GM12878 (cell line): ENCODE results near the gene CBLB. TPM values are rescaled to one million over a fixed set of nuclear protein-coding genes. Genes with fewer than 3 reads are reported as not detected.

ENCODE experiments used
- ATAC-seq: fragments of 200-7000 bp; cut with Tn5 transposase; 3 replicates; pipeline ENCODE4 v1.9.1; 2020; ENCODE audit warnings: mild to moderate bottlenecking, moderate library complexity
- BruUV-seq: library from RNA; stranded (reverse); fragments of 400-500 nt; replicated peaks from 2 replicates; lab custom pipeline; 2021; lab: Mats Ljungman, UMichigan
- CTCF ChIA-PET: fragments of 300-600 bp; sonication (Branson Sonifier 250); formaldehyde crosslinking; extraction: SDS; loops from one replicate; lab custom pipeline; 2021; ENCODE audit warnings: inconsistent platforms; lab: Yijun Ruan, JAX
- POLR2A ChIA-PET: fragments of 350-600 bp; formaldehyde crosslinking; extraction: SDS; loops from one replicate; lab custom pipeline; 2021; ENCODE audit warnings: inconsistent platforms; lab: Charles Lee
- RAD21 ChIA-PET: fragments of 300-600 bp; sonication (Branson Sonifier 250); formaldehyde crosslinking; loops from one replicate; lab custom pipeline; 2023; ENCODE audit warnings: antibody characterized with exemption; ENCODE audit not compliant: unreplicated experiment; lab: Charles Lee
- SMC1A ChIA-PET: fragments of 300-600 bp; sonication (Branson Sonifier 250); formaldehyde crosslinking; loops from one replicate; lab custom pipeline; 2023; ENCODE audit not compliant: unreplicated experiment, uncharacterized antibody; lab: Charles Lee
- DNase-seq: peaks from one replicate; pipeline ENCODE4 v3.0.0-alpha.2; 2011; ENCODE audit warnings: low read depth, low spot score
- FAIRE-seq: peaks from 3 replicates; lab custom pipeline; 2011; peaks lifted over from hg19 to GRCh38; lab: Jason Lieb, UNC
- H2AFZ ChIP-seq: 2 replicates; pipeline ENCODE4 v1.6.0; 2011; ENCODE audit warnings: low read depth, low read length, control low read depth; ENCODE audit not compliant: control insufficient read depth
- H3K27ac ChIP-seq: 2 replicates; pipeline ENCODE4 v1.5.1; 2011; ENCODE audit warnings: control low read depth; ENCODE audit not compliant: control insufficient read depth, insufficient read depth
- H3K27me3 ChIP-seq, 2 experiments: replicated peaks in 1 of 2; 2 replicates each; pipeline versions ENCODE4 v1.6.0 to v1.6.1; 2011; ENCODE audit warnings: low read length in 1 of 2; ENCODE audit not compliant: control insufficient read depth in 2 of 2, insufficient read depth in 2 of 2
- H3K36me3 ChIP-seq, 2 experiments: 2 replicates each; pipeline ENCODE4 v1.5.1; 2011; ENCODE audit warnings: low read length in 1 of 2; ENCODE audit not compliant: control insufficient read depth in 2 of 2, insufficient read depth in 2 of 2
- H3K4me1 ChIP-seq: 2 replicates; pipeline ENCODE4 v1.6.1; 2011; ENCODE audit warnings: mild to moderate bottlenecking, low read length, moderate library complexity, mixed read lengths; ENCODE audit not compliant: control insufficient read depth, insufficient read depth
- H3K4me2 ChIP-seq: 2 replicates; pipeline ENCODE4 v1.6.0; 2011; ENCODE audit warnings: control low read depth; ENCODE audit not compliant: control insufficient read depth, insufficient read depth
- H3K4me3 ChIP-seq: fragments of 200-600 bp; sonication (generic); 2 replicates; pipeline ENCODE4 v1.5.1; 2016
- H3K79me2 ChIP-seq: 2 replicates; pipeline ENCODE4 v1.6.0; 2011; ENCODE audit warnings: low read length; ENCODE audit not compliant: control insufficient read depth, insufficient read depth
- H3K9ac ChIP-seq: 2 replicates; pipeline ENCODE4 v1.8.0; 2011; ENCODE audit warnings: low read length, control low read depth, mixed read lengths; ENCODE audit not compliant: control insufficient read depth, insufficient read depth
- H3K9me3 ChIP-seq: replicated peaks from 3 replicates; pipeline ENCODE4 v1.5.1; 2011; ENCODE audit warnings: mild to moderate bottlenecking, low read length; ENCODE audit not compliant: control insufficient read depth, insufficient read depth
- H4K20me1 ChIP-seq: 2 replicates; pipeline ENCODE4 v1.6.0; 2011; ENCODE audit not compliant: control insufficient read depth, insufficient read depth
- ATF2 ChIP-seq: IDR thresholded peaks from 2 replicates; pipeline ENCODE4 v1.6.1; 2012; ENCODE audit warnings: low read length, inconsistent platforms
- CBX5 ChIP-seq: sonication (generic); IDR thresholded peaks from 2 replicates; pipeline ENCODE4 v1.6.1; 2016; ENCODE audit warnings: low read depth, moderate library complexity, mild to moderate bottlenecking, inconsistent platforms
- EED ChIP-seq: sonication (generic); IDR thresholded peaks from 2 replicates; pipeline ENCODE4 v1.6.1; 2016; ENCODE audit warnings: antibody characterized with exemption, low read depth
- HDGF ChIP-seq: fragments of 450-650 bp; IDR thresholded peaks from 2 replicates; pipeline ENCODE4 v1.6.1; 2016; ENCODE audit warnings: antibody characterized with exemption
- JUNB ChIP-seq: IDR thresholded peaks from 2 replicates; pipeline ENCODE4 v1.6.1; 2016; ENCODE audit warnings: antibody characterized with exemption, mild to moderate bottlenecking
- LARP7 ChIP-seq: fragments of 450-650 bp; IDR thresholded peaks from 2 replicates; pipeline ENCODE4 v1.6.1; 2017; ENCODE audit warnings: mild to moderate bottlenecking
- MYB ChIP-seq: fragments of 150-350 bp; IDR thresholded peaks from 2 replicates; pipeline ENCODE4 v1.6.1; 2014; ENCODE audit warnings: mild to moderate bottlenecking, low read depth, low read length, borderline replicate concordance
- NR2C2 ChIP-seq: IDR thresholded peaks from 2 replicates; pipeline ENCODE4 v1.6.1; 2011; ENCODE audit warnings: borderline replicate concordance, low read depth; ENCODE audit not compliant: control insufficient read depth, insufficient read length
- PAX8 ChIP-seq: fragments of 450-650 bp; IDR thresholded peaks from 2 replicates; pipeline ENCODE4 v1.6.1; 2017; ENCODE audit warnings: mild to moderate bottlenecking, moderate library complexity
- PML ChIP-seq: IDR thresholded peaks from 2 replicates; pipeline ENCODE4 v1.6.1; 2012; ENCODE audit warnings: low read length, inconsistent platforms
- RELA ChIP-seq: fragments of 450-650 bp; IDR thresholded peaks from 2 replicates; pipeline ENCODE4 v1.8.0; 2014; ENCODE audit warnings: borderline replicate concordance; ENCODE audit not compliant: partially characterized antibody
- SMAD1 ChIP-seq: fragments of 450-650 bp; IDR thresholded peaks from 2 replicates; pipeline ENCODE4 v1.6.1; 2018; ENCODE audit warnings: mild to moderate bottlenecking, low read depth; ENCODE audit not compliant: partially characterized antibody
- SMARCA5 ChIP-seq: fragments of 450-650 bp; IDR thresholded peaks from 2 replicates; pipeline ENCODE4 v1.6.1; 2017; ENCODE audit warnings: mild to moderate bottlenecking
- SPI1 ChIP-seq: IDR thresholded peaks from 2 replicates; pipeline ENCODE4 v1.6.1; 2011; ENCODE audit warnings: low read depth, mild to moderate bottlenecking, low read length, moderate library complexity, borderline replicate concordance; ENCODE audit not compliant: insufficient read depth
- TARDBP ChIP-seq: IDR thresholded peaks from 2 replicates; pipeline ENCODE4 v1.6.1; 2016; ENCODE audit warnings: borderline replicate concordance
- TCF3 ChIP-seq: IDR thresholded peaks from 2 replicates; pipeline ENCODE4 v1.6.1; 2012; ENCODE audit warnings: low read depth, mild to moderate bottlenecking, low read length, borderline replicate concordance; ENCODE audit not compliant: insufficient read depth
- ZBTB4 ChIP-seq: fragments of 450-650 bp; formaldehyde crosslinking; IDR thresholded peaks from 2 replicates; pipeline ENCODE4 v1.4.0; 2022; ENCODE audit warnings: mild to moderate bottlenecking, moderate library complexity
- ZNF217 ChIP-seq: fragments of 450-650 bp; IDR thresholded peaks from 2 replicates; pipeline ENCODE4 v1.6.1; 2017; ENCODE audit warnings: antibody characterized with exemption, mild to moderate bottlenecking
- WGBS: methylation state at CpG from one replicate; pipeline ENCODE4 v1.1.6; 2016; ENCODE audit warnings: low lambda C conversion rate; ENCODE audit not compliant: insufficient replicate concordance, insufficient coverage; ENCODE audit errors: missing lambda C conversion rate; 5-methylcytosine and 5-hydroxymethylcytosine counted together
- in situ Hi-C: fragments of 300-500 bp; cut with MboI; formaldehyde crosslinking; loops from 9 replicates; pipeline ENCODE4 v1.14.3; 2018; ENCODE audit warnings: mixed read lengths
- intact Hi-C: fragments of 100-400 bp; cut with micrococcal nuclease; formaldehyde crosslinking; loops from one replicate; pipeline ENCODE4 v1.14.2; 2022; ENCODE audit not compliant: unreplicated experiment
- polyA plus RNA-seq, 11 experiments: library from polyadenylated mRNA; depleted of rRNA in 4 of 11; unstranded in 6 of 11; stranded (reverse) in 5 of 11; fragments of >200 nt; fragmentation: Nextera tagmentation in 4 of 11; fragmentation: Illumina TruSeq in 1 of 11; extraction: Ambion mirVana in 4 of 11; extraction: Trizol in 1 of 11; gene quantifications; 1 replicate in 1 of 11; 2 replicates in 10 of 11; pipeline versions ENCODE4 v1.2.1 to v1.2.3, GENCODE V29; 2011 to 2016; ENCODE audit warnings: inconsistent platforms in 2 of 11, missing spikeins in 2 of 11, low read depth in 1 of 11
- total RNA-seq, 4 experiments: library from RNA; depleted of rRNA in 3 of 4; stranded (reverse); fragments of >200 nt in 3 of 4; fragmentation: Illumina TruSeq in 1 of 4; extraction: Trizol in 1 of 4; gene quantifications; 2 replicates each; pipeline versions ENCODE4 v1.2.1 to v1.2.3, GENCODE V29; 2013 to 2021
- TF ChIP-seq, protein P1 (sequence below): fragments of 450-650 bp; IDR thresholded peaks from 2 replicates; pipeline ENCODE4 v1.6.1; 2016; ENCODE audit warnings: mild to moderate bottlenecking, moderate library complexity, borderline replicate concordance

CBLB gene
- total and polyA plus RNA-seq, 10 of the 15 experiments (the other 5 are each of a cell fraction or from before 2014, with no cell fraction given), result 17.2 to 107 (median 41.9) TPM

DNA sequence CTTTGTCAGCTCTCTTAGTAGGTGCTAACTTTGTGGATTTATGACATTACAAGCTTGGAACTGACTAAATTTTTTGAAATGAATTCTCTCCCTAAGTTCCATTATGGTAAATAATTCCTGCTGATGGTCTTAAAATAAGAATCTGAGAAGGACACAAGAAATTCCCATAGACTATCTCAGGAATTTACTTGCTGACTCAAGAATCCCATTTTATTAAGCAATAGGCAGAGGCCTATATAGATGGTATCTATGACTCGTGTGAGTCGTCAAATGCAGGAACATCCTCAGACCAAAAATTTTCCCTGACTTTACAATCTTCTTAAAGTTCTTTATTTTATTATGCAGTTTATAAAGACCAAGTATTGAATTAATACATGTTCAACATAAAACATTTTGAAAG lies 30.7 kb upstream of the CBLB start:
- Histone ChIP-seq H3K9me3 (no peaks in the 10 kb centered on the region; the same call in 2 of the 3 replicates), H3K9ac (no peak overlapping the region), H3K4me2 (no peak overlapping the region), H3K27ac (no peak overlapping the region), H2AFZ (no peak overlapping the region), H3K4me1 (no peaks in the 10 kb centered on the region), H4K20me1 (no peaks in the 10 kb centered on the region), H3K27me3 (no peaks in the 10 kb centered on the region), H3K4me3 (no peak overlapping the region), H3K79me2 (no peaks in the 10 kb centered on the region), H3K36me3 (no peaks in the 10 kb centered on the region)
- CTCF ChIA-PET, result interaction anchor here (1.1 kb wide), 1 partner anchor 710 kb away, joined by 3 read pairs; no protein-coding TSS in a partner anchor
- DNase-seq (no peak), ATAC-seq (no peak), FAIRE-seq (no peak)
- BruUV-seq, result no TSS peak
- SMC1A ChIA-PET, result interaction anchor here (0.7 kb wide), 1 partner anchor 9 kb away, joined by 3 read pairs; no protein-coding TSS in a partner anchor
- intact Hi-C loops (no loop called here), in situ Hi-C loops (no loop called here)
- 90% methylated on average over 2 of the region's 2 CpGs for WGBS
- POLR2A ChIA-PET, result no interaction called here
- RAD21 ChIA-PET, result no interaction called here
- no peak for TF ChIP-seq NR2C2
- no peak for TF ChIP-seq SMAD1
- no peak for TF ChIP-seq TCF3
- TF ChIP-seq EED, result no peak
- no peak for TF ChIP-seq HDGF
- TF ChIP-seq ZBTB4 (CRISPR knock-in tag), result no peak
- no peak for TF ChIP-seq ATF2
- no peak for TF ChIP-seq PML
- TF ChIP-seq ZNF217, result no peak
- no peak for TF ChIP-seq SPI1
- TF ChIP-seq RELA, result no peak
- no peak for TF ChIP-seq PAX8
- no peak for TF ChIP-seq CBX5
- no peak for TF ChIP-seq MYB
- TF ChIP-seq, protein P1, sequence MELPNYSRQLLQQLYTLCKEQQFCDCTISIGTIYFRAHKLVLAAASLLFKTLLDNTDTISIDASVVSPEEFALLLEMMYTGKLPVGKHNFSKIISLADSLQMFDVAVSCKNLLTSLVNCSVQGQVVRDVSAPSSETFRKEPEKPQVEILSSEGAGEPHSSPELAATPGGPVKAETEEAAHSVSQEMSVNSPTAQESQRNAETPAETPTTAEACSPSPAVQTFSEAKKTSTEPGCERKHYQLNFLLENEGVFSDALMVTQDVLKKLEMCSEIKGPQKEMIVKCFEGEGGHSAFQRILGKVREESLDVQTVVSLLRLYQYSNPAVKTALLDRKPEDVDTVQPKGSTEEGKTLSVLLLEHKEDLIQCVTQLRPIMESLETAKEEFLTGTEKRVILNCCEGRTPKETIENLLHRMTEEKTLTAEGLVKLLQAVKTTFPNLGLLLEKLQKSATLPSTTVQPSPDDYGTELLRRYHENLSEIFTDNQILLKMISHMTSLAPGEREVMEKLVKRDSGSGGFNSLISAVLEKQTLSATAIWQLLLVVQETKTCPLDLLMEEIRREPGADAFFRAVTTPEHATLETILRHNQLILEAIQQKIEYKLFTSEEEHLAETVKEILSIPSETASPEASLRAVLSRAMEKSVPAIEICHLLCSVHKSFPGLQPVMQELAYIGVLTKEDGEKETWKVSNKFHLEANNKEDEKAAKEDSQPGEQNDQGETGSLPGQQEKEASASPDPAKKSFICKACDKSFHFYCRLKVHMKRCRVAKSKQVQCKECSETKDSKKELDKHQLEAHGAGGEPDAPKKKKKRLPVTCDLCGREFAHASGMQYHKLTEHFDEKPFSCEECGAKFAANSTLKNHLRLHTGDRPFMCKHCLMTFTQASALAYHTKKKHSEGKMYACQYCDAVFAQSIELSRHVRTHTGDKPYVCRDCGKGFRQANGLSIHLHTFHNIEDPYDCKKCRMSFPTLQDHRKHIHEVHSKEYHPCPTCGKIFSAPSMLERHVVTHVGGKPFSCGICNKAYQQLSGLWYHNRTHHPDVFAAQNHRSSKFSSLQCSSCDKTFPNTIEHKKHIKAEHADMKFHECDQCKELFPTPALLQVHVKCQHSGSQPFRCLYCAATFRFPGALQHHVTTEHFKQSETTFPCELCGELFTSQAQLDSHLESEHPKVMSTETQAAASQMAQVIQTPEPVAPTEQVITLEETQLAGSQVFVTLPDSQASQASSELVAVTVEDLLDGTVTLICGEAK, result no peak
- TF ChIP-seq LARP7, result no peak
- TF ChIP-seq JUNB, result no peak
- TF ChIP-seq TARDBP, result no peak
- no peak for TF ChIP-seq SMARCA5
